Smooth muscle cell (in vitro differentiated cells): ENCODE measurements around the gene SLC8A1. TPM values are rescaled to one million over a fixed set of nuclear protein-coding genes. Genes with fewer than 3 reads are reported as not detected.

ENCODE experiments used
- DNase-seq: peaks from one replicate; lab custom pipeline; 2025; ENCODE audit not compliant: unreplicated experiment; lab: John Stamatoyannopoulos, UW
- H2AFZ ChIP-seq: fragments of 200-600 bp; sonication (generic); 2 replicates; pipeline ENCODE4 v1.6.0; 2016; ENCODE audit warnings: antibody characterized with exemption, low read depth, mild to moderate bottlenecking
- H3F3A ChIP-seq: fragments of 200-600 bp; sonication (generic); 2 replicates; pipeline ENCODE4 v1.6.0; 2017; ENCODE audit warnings: antibody characterized with exemption, low read depth
- H3K27ac ChIP-seq: fragments of 200-600 bp; sonication (generic); 2 replicates; pipeline ENCODE4 v1.5.1; 2016; ENCODE audit warnings: low read depth, mild to moderate bottlenecking
- H3K27me3 ChIP-seq: fragments of 200-600 bp; sonication (generic); 2 replicates; pipeline ENCODE4 v1.6.1; 2016; ENCODE audit warnings: low read depth, mild to moderate bottlenecking
- H3K36me3 ChIP-seq: fragments of 200-600 bp; sonication (generic); 2 replicates; pipeline ENCODE4 v1.5.1; 2016; ENCODE audit warnings: low read depth
- H3K4me1 ChIP-seq: fragments of 200-600 bp; sonication (generic); 2 replicates; pipeline ENCODE4 v1.5.1; 2016; ENCODE audit warnings: low read depth
- H3K4me2 ChIP-seq: fragments of 200-600 bp; sonication (generic); 2 replicates; pipeline ENCODE4 v1.6.0; 2016; ENCODE audit warnings: mild to moderate bottlenecking
- H3K4me3 ChIP-seq: fragments of 200-600 bp; sonication (generic); 2 replicates; pipeline ENCODE4 v1.5.1; 2016; ENCODE audit warnings: mild to moderate bottlenecking
- H3K79me2 ChIP-seq: fragments of 200-600 bp; sonication (generic); 2 replicates; pipeline ENCODE4 v1.6.0; 2016; ENCODE audit warnings: low read depth, mild to moderate bottlenecking
- H3K9ac ChIP-seq: fragments of 200-600 bp; sonication (generic); 2 replicates; pipeline ENCODE4 v1.6.0; 2016; ENCODE audit warnings: low read depth
- H3K9me3 ChIP-seq: fragments of 200-600 bp; sonication (generic); replicated peaks from 2 replicates; pipeline ENCODE4 v1.5.1; 2016; ENCODE audit warnings: low read depth
- H4K20me1 ChIP-seq: fragments of 200-600 bp; sonication (generic); 2 replicates; pipeline ENCODE4 v1.6.0; 2016; ENCODE audit warnings: low read depth
- WGBS: methylation state at CpG from one replicate; pipeline ENCODE4 v1.1.7; 2016; ENCODE audit warnings: low lambda C conversion rate; 5-methylcytosine and 5-hydroxymethylcytosine counted together
- polyA plus RNA-seq: library from polyadenylated mRNA; unstranded; fragments of >200 nt; fragmentation: Nextera tagmentation; extraction: Ambion mirVana; gene quantifications from 2 replicates; pipeline ENCODE4 v1.2.1, GENCODE V29; 2016
- total RNA-seq: library from RNA; depleted of rRNA; stranded (reverse); fragments of >200 nt; gene quantifications from 2 replicates; pipeline ENCODE4 v1.2.3, GENCODE V29; 2014
- TF ChIP-seq, protein P1 (sequence below): fragments of 200-600 bp; sonication (generic); IDR thresholded peaks from 2 replicates; pipeline ENCODE4 v1.5.1; 2017; ENCODE audit warnings: borderline replicate concordance, mild to moderate bottlenecking, antibody characterized with exemption; ENCODE audit not compliant: insufficient read depth, poor library complexity, severe bottlenecking

SLC8A1 gene
- total and polyA plus RNA-seq, 2 experiments from 2014 or later = 1.1 to 5.3 TPM

DNA sequence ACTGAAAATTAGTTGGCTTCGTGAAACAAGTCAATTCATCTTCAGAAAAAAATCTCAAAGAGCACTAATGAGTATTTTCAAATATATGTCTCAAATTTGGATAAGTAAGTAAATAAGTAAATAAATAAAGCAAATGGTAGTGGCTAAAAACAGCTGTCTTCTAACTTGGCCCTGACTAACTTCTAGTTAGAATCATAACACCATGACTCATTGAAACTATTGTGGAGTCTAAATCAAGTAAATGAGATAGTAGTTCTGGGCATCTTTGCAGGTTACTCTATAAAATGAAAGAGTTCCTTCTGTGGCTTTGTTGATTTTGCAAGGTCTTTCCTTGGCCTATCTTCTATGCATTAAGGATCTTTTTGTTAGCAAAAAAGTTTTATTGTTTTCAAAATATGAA, 110.7 kb downstream of the SLC8A1 start:
- Histone ChIP-seq H3K9me3 (no peaks in the 10 kb centered on the region), H3K27me3 (no peaks in the 10 kb centered on the region), H3K36me3 (no peaks in the 10 kb centered on the region), H3K4me1 (no peaks in the 10 kb centered on the region), H3K4me2 (no peak overlapping the region), H3F3A (no peaks in the 10 kb centered on the region), H4K20me1 (no peaks in the 10 kb centered on the region), H3K27ac (no peak overlapping the region), H3K4me3 (no peak overlapping the region), H2AFZ (no peak overlapping the region), H3K79me2 (no peaks in the 10 kb centered on the region), H3K9ac (no peak overlapping the region)
- no peak for DNase-seq
- TF ChIP-seq, protein P1, sequence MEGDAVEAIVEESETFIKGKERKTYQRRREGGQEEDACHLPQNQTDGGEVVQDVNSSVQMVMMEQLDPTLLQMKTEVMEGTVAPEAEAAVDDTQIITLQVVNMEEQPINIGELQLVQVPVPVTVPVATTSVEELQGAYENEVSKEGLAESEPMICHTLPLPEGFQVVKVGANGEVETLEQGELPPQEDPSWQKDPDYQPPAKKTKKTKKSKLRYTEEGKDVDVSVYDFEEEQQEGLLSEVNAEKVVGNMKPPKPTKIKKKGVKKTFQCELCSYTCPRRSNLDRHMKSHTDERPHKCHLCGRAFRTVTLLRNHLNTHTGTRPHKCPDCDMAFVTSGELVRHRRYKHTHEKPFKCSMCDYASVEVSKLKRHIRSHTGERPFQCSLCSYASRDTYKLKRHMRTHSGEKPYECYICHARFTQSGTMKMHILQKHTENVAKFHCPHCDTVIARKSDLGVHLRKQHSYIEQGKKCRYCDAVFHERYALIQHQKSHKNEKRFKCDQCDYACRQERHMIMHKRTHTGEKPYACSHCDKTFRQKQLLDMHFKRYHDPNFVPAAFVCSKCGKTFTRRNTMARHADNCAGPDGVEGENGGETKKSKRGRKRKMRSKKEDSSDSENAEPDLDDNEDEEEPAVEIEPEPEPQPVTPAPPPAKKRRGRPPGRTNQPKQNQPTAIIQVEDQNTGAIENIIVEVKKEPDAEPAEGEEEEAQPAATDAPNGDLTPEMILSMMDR = no peak
- WGBS = 100% methylated on average over 1 of the region's 1 CpG

DNA sequence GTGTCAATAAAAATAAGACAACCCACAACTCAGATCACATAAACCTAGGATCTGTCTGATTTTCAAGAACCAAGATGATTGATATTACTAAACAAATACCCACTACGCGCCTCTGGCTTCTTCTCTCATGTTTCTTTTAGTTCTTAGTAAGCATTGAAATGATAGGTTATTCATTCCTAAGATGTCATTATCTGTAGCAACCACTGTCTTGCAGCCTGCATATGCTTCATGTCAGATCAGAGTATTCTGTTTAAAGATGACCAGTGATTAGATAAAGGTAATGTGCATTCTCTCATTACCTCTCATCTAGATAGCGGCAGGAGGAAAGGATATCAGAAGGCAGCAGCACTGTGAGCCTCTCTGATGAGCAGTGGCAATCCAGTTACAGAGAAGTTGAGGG, 112.9 kb downstream of the SLC8A1 start:
- no peaks in the 10 kb centered on the region for H4K20me1 ChIP-seq

DNA sequence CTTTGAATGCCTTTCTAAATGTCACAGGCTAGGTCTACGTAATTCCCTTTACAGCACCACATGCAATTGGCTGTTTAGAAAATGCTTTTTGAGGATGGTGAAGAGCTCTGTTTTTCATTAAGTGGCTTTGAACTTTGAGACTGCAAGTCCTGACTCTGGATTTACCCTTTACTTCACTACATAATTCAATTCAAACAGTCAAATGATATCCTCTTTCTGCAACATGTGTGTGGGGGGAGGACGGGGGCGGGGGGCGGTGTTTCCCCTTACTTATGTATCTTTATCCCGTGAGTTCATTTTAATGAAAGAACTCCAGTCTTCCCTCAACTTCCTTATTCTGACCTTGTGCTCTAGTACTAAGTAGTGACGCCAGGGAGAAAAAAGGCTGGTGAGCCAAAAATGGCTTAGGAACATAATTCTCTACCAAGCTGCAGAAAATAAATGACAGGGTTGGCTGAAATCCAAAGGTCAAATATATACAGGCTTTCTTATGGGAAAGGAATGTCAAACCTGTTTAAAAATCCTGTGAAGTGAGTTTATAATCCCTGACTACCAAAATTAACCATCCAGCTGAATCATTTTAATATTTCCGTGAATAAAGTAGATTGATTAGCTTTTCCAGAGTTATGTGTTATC, 119.6 kb downstream of the SLC8A1 start:
- no peaks in the 10 kb centered on the region for H3K4me1 ChIP-seq
- no peaks in the 10 kb centered on the region for H4K20me1 ChIP-seq
- H3K79me2 ChIP-seq = no peaks in the 10 kb centered on the region
- no peak for DNase-seq
- H2AFZ ChIP-seq = no peak overlapping the region
- no peaks in the 10 kb centered on the region for H3K9me3 ChIP-seq
- H3F3A ChIP-seq = no peaks in the 10 kb centered on the region
- WGBS = 51% methylated on average over 7 of the region's 7 CpGs
- TF ChIP-seq, protein P1 = no peak
- H3K27ac ChIP-seq = no peak overlapping the region
- no peaks in the 10 kb centered on the region for H3K27me3 ChIP-seq
- H3K4me3 ChIP-seq = no peak overlapping the region
- H3K4me2 ChIP-seq = no peak overlapping the region
- H3K36me3 ChIP-seq = no peaks in the 10 kb centered on the region
- H3K9ac ChIP-seq = no peak overlapping the region

More for the DNA sequence above, 112.9 kb downstream of the SLC8A1 start:
- H3K9ac ChIP-seq = no peak overlapping the region
- H3K9me3 ChIP-seq = no peaks in the 10 kb centered on the region
- no peaks in the 10 kb centered on the region for H3K4me1 ChIP-seq
- no peaks in the 10 kb centered on the region for H3F3A ChIP-seq
- no peaks in the 10 kb centered on the region for H3K79me2 ChIP-seq
- H2AFZ ChIP-seq = no peak overlapping the region
- H3K27me3 ChIP-seq = no peaks in the 10 kb centered on the region
- H3K27ac ChIP-seq = no peak overlapping the region
- H3K36me3 ChIP-seq = no peaks in the 10 kb centered on the region
- WGBS = 85% methylated on average over 3 of the region's 3 CpGs
- no peak overlapping the region for H3K4me3 ChIP-seq
- TF ChIP-seq, protein P1 = no peak
- H3K4me2 ChIP-seq = no peak overlapping the region
- DNase-seq = no peak

DNA sequence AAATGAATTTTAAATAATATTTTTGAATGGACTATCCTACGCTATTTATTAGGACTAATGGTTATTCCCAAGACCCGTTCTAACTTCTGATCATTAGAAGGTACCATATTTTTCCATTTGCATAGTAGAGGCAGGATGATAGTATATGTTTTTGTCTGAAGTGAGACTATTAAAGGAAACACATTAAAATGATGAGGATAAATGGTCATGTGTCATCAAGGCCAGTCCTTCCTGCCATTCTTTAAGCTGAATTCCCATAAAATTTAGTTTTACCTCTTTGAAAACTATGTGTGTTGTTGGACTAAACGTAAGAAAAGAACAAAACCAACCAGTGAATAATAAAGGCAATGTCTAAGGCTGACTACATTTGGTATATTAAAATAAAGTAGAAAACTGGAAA, 121.8 kb downstream of the SLC8A1 start:
- H3K4me3 ChIP-seq = no peak overlapping the region
- H4K20me1 ChIP-seq = no peaks in the 10 kb centered on the region
- H3K9ac ChIP-seq = no peak overlapping the region
- TF ChIP-seq, protein P1 = no peak
- H3K79me2 ChIP-seq = no peaks in the 10 kb centered on the region
- H3K27me3 ChIP-seq = no peaks in the 10 kb centered on the region
- no peaks in the 10 kb centered on the region for H3K9me3 ChIP-seq
- H3K27ac ChIP-seq = no peak overlapping the region
- no peak overlapping the region for H2AFZ ChIP-seq
- H3K4me1 ChIP-seq = no peaks in the 10 kb centered on the region
- 98% methylated on average over 3 of the region's 3 CpGs for WGBS
- H3K4me2 ChIP-seq = no peak overlapping the region
- no peak for DNase-seq
- H3F3A ChIP-seq = no peaks in the 10 kb centered on the region
- no peaks in the 10 kb centered on the region for H3K36me3 ChIP-seq
